ENCODE data around the gene DICER1. TPM values are rescaled to one million over a fixed set of nuclear protein-coding genes. Genes with fewer than 3 reads are reported as not detected.
A peak's percentile ranks its signal among the peaks of the same experiment; 100 is the strongest.

DICER1 gene
- total and polyA plus RNA-seq, 2 experiments from 2014 or later: 21.4 to 59.2 TPM

DNA sequence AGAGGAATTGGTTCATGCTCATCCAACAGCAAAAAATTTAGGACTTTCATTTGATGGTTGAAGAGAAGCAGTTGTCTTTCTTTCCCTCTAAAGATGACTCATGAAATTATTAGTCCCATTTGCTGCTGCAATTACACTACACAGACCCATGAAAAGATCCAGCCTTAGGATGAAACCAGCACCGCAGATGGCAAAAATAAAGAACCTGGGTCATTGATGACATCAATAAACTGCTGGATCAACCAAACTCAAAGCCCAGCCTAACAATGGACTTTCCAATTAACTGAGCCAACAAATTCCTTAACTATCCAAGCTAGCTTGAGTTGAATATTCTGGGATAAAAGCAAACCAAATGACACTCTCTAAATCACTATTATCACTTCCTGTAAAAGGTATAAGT lies 20.7 kb downstream of the DICER1 start:
- TF ChIP-seq, protein P1, sequence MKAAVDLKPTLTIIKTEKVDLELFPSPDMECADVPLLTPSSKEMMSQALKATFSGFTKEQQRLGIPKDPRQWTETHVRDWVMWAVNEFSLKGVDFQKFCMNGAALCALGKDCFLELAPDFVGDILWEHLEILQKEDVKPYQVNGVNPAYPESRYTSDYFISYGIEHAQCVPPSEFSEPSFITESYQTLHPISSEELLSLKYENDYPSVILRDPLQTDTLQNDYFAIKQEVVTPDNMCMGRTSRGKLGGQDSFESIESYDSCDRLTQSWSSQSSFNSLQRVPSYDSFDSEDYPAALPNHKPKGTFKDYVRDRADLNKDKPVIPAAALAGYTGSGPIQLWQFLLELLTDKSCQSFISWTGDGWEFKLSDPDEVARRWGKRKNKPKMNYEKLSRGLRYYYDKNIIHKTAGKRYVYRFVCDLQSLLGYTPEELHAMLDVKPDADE (IDR thresholded peaks at IDR 0.05): no peak
- TF ChIP-seq EZH2 (IDR thresholded peaks at IDR 0.05; ENCODE audit: low read depth, unreplicated experiment) (no peak), NANOG (IDR thresholded peaks at IDR 0.05; ENCODE audit: borderline replicate concordance) (no peak), JUNB (IDR thresholded peaks at IDR 0.05; ENCODE audit: unreplicated experiment) (no peak), CREB1 (CRISPR knock-in tag; IDR thresholded peaks at IDR 0.05; ENCODE audit: low read depth) (no peak), ZNF331 (CRISPR knock-in tag; IDR thresholded peaks at IDR 0.05; ENCODE audit: low read depth) (no peak), STAT1 (IDR thresholded peaks at IDR 0.05; ENCODE audit: unreplicated experiment) (no peak), ZNF114 (CRISPR knock-in tag; IDR thresholded peaks at IDR 0.05) (no peak), EZH2phosphoT487 (IDR thresholded peaks at IDR 0.05; ENCODE audit: unreplicated experiment) (no peak), POLR2AphosphoS5 (IDR thresholded peaks at IDR 0.05; ENCODE audit: low read depth) (no peak)
- TF ChIP-seq, protein P2, sequence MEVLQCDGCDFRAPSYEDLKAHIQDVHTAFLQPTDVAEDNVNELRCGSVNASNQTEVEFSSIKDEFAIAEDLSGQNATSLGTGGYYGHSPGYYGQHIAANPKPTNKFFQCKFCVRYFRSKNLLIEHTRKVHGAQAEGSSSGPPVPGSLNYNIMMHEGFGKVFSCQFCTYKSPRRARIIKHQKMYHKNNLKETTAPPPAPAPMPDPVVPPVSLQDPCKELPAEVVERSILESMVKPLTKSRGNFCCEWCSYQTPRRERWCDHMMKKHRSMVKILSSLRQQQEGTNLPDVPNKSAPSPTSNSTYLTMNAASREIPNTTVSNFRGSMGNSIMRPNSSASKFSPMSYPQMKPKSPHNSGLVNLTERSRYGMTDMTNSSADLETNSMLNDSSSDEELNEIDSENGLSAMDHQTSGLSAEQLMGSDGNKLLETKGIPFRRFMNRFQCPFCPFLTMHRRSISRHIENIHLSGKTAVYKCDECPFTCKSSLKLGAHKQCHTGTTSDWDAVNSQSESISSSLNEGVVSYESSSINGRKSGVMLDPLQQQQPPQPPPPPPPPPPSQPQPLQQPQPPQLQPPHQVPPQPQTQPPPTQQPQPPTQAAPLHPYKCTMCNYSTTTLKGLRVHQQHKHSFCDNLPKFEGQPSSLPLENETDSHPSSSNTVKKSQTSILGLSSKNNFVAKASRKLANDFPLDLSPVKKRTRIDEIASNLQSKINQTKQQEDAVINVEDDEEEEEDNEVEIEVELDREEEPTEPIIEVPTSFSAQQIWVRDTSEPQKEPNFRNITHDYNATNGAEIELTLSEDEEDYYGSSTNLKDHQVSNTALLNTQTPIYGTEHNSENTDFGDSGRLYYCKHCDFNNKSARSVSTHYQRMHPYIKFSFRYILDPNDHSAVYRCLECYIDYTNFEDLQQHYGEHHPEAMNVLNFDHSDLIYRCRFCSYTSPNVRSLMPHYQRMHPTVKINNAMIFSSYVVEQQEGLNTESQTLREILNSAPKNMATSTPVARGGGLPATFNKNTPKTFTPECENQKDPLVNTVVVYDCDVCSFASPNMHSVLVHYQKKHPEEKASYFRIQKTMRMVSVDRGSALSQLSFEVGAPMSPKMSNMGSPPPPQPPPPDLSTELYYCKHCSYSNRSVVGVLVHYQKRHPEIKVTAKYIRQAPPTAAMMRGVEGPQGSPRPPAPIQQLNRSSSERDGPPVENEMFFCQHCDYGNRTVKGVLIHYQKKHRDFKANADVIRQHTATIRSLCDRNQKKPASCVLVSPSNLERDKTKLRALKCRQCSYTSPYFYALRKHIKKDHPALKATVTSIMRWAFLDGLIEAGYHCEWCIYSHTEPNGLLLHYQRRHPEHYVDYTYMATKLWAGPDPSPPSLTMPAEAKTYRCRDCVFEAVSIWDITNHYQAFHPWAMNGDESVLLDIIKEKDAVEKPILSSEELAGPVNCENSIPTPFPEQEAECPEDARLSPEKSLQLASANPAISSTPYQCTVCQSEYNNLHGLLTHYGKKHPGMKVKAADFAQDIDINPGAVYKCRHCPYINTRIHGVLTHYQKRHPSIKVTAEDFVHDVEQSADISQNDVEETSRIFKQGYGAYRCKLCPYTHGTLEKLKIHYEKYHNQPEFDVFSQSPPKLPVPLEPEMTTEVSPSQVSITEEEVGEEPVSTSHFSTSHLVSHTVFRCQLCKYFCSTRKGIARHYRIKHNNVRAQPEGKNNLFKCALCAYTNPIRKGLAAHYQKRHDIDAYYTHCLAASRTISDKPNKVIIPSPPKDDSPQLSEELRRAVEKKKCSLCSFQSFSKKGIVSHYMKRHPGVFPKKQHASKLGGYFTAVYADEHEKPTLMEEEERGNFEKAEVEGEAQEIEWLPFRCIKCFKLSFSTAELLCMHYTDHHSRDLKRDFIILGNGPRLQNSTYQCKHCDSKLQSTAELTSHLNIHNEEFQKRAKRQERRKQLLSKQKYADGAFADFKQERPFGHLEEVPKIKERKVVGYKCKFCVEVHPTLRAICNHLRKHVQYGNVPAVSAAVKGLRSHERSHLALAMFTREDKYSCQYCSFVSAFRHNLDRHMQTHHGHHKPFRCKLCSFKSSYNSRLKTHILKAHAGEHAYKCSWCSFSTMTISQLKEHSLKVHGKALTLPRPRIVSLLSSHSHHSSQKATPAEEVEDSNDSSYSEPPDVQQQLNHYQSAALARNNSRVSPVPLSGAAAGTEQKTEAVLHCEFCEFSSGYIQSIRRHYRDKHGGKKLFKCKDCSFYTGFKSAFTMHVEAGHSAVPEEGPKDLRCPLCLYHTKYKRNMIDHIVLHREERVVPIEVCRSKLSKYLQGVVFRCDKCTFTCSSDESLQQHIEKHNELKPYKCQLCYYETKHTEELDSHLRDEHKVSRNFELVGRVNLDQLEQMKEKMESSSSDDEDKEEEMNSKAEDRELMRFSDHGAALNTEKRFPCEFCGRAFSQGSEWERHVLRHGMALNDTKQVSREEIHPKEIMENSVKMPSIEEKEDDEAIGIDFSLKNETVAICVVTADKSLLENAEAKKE (CRISPR knock-in tag; IDR thresholded peaks at IDR 0.05): no peak
- TF ChIP-seq, protein P3, sequence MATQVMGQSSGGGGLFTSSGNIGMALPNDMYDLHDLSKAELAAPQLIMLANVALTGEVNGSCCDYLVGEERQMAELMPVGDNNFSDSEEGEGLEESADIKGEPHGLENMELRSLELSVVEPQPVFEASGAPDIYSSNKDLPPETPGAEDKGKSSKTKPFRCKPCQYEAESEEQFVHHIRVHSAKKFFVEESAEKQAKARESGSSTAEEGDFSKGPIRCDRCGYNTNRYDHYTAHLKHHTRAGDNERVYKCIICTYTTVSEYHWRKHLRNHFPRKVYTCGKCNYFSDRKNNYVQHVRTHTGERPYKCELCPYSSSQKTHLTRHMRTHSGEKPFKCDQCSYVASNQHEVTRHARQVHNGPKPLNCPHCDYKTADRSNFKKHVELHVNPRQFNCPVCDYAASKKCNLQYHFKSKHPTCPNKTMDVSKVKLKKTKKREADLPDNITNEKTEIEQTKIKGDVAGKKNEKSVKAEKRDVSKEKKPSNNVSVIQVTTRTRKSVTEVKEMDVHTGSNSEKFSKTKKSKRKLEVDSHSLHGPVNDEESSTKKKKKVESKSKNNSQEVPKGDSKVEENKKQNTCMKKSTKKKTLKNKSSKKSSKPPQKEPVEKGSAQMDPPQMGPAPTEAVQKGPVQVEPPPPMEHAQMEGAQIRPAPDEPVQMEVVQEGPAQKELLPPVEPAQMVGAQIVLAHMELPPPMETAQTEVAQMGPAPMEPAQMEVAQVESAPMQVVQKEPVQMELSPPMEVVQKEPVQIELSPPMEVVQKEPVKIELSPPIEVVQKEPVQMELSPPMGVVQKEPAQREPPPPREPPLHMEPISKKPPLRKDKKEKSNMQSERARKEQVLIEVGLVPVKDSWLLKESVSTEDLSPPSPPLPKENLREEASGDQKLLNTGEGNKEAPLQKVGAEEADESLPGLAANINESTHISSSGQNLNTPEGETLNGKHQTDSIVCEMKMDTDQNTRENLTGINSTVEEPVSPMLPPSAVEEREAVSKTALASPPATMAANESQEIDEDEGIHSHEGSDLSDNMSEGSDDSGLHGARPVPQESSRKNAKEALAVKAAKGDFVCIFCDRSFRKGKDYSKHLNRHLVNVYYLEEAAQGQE (IDR thresholded peaks at IDR 0.05; ENCODE audit: unreplicated experiment): no peak
- TF ChIP-seq, protein P4, sequence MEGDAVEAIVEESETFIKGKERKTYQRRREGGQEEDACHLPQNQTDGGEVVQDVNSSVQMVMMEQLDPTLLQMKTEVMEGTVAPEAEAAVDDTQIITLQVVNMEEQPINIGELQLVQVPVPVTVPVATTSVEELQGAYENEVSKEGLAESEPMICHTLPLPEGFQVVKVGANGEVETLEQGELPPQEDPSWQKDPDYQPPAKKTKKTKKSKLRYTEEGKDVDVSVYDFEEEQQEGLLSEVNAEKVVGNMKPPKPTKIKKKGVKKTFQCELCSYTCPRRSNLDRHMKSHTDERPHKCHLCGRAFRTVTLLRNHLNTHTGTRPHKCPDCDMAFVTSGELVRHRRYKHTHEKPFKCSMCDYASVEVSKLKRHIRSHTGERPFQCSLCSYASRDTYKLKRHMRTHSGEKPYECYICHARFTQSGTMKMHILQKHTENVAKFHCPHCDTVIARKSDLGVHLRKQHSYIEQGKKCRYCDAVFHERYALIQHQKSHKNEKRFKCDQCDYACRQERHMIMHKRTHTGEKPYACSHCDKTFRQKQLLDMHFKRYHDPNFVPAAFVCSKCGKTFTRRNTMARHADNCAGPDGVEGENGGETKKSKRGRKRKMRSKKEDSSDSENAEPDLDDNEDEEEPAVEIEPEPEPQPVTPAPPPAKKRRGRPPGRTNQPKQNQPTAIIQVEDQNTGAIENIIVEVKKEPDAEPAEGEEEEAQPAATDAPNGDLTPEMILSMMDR (conservative IDR thresholded peaks at IDR 0.05; ENCODE audit: low read depth in 2 of 2): no peak
- Mint-ChIP-seq H3K36me3 (ENCODE audit: low read depth) (peaks cover 9% of the 10 kb centered on the region; the same call in 2 of the 3 replicates), H3K9me3 (no peaks in the 10 kb centered on the region), H3K27ac (peak overlapping the region; percentile 4; the same call in 1 of the 2 replicates), H3K4me3 (no peak overlapping the region), H3K4me1 (peaks cover 55% of the 10 kb centered on the region), H3K27me3 (ENCODE audit: insufficient read depth, low read depth, poor library complexity) (no peaks in the 10 kb centered on the region)
- Histone ChIP-seq H3K79me2 (replicated peaks; ENCODE audit: insufficient read depth) (peaks cover 89% of the 10 kb centered on the region), H3K36me3 (ENCODE audit: insufficient read depth) (peaks cover 6% of the 10 kb centered on the region; the same call in 1 of the 2 replicates), H3K9me2 (ENCODE audit: insufficient read depth) (no peaks in the 10 kb centered on the region), H3K27me3 (ENCODE audit: insufficient read depth) (no peaks in the 10 kb centered on the region), H3K4me3 (no peak overlapping the region), H3K27ac (ENCODE audit: low read depth) (no peak overlapping the region), H3K4me1 (ENCODE audit: insufficient read depth) (peaks cover 47% of the 10 kb centered on the region), H3F3A (replicated peaks; ENCODE audit: low read depth) (no peaks in the 10 kb centered on the region), H2AFZ (no peak overlapping the region), H4K20me1 (replicated peaks; ENCODE audit: insufficient read depth) (peaks cover 8% of the 10 kb centered on the region), H3K4me2 (no peak overlapping the region)
- no peak for DNase-seq (ENCODE audit: low spot score)
- ATAC-seq: no peak
